Measurements from ENCODE around the gene NCKAP5. TPM values are rescaled to one million over a fixed set of nuclear protein-coding genes. Genes with fewer than 3 reads are reported as not detected.

NCKAP5 gene
- total and polyA plus RNA-seq, 2 of the 8 experiments (the other 6 are each of a cell fraction or from before 2014, with no cell fraction given): 0.27 to 0.86 TPM

- TF ChIP-seq CTCF (IDR thresholded peaks at IDR 0.05; ENCODE audit: control extremely low read depth in 1 of 3, insufficient read depth in 1 of 3, low read depth in 1 of 3, low read length in 3 of 3) (no peak), ASH2L (IDR thresholded peaks at IDR 0.05; ENCODE audit: low read length) (no peak), HDAC6 (IDR thresholded peaks at IDR 0.05; ENCODE audit: low read depth, low read length) (no peak), JUN (IDR thresholded peaks at IDR 0.05; ENCODE audit: low read depth, low read length) (no peak), EGR1 (IDR thresholded peaks at IDR 0.05; ENCODE audit: borderline replicate concordance, low read depth, low read length) (no peak)
These were observed 90.7 kb downstream of the NCKAP5 start (continued) for GRCh38 chr2:133477616-133477990.
